ENCODE results near the gene EXOSC9.

EXOSC9 gene

DNA sequence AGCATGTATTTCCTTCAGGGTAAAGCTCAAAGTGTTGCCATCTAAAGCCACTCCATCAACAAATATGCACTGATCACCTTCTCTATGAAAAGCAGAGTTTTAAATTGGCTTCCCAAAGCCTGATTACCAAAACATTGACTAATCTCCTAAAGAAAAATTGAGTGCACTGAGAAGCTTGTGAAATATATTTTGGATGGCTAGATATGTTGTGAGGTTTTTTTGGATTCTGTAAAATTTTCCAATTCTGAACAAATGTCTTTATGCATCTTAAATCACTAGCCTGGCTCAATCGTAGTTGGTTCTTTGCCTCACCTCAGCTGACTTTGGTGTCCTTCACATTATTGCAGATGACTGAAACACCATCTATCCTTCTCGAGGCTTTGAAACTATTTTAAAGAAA is 14.9 kb upstream of the EXOSC9 start:
- Histone ChIP-seq H3K4me1 (ENCODE audit: control insufficient read depth, insufficient read depth, low read length, poor library complexity, severe bottlenecking) (no peaks in the 10 kb centered on the region), H3K9me3 (ENCODE audit: control insufficient read depth, low read length) (peaks cover 5% of the 10 kb centered on the region), H3K27me3 (replicated peaks; ENCODE audit: control insufficient read depth, insufficient read depth, low read length, poor library complexity, severe bottlenecking) (no peaks in the 10 kb centered on the region), H3K36me3 (ENCODE audit: control insufficient read depth, insufficient read depth, low read length) (no peaks in the 10 kb centered on the region), H3K4me3 (ENCODE audit: insufficient read depth, low read depth, low read length, poor library complexity, severe bottlenecking) (no peak overlapping the region), H3K27ac (ENCODE audit: insufficient read depth, low read length, poor library complexity, severe bottlenecking) (no peak overlapping the region)
- DNase-seq, result no peak

DNA sequence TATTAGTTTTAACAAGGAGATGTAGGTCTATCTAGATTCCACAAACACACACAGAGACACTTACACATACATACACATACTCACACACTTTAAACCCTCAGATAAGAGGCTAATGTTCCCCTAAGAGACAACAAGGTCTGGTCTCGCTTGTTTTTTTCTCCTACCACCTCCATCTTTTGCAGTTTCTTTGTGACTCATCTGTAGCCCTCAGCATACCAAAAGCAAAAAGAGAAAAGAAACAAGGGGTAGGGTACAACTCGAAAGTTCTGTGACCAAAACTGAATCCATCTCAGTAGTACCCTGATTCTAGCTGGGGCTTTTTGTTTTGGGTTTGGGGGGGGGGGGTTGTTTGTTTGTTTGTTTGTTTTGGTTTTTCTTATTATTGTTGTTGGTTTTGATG is 12.2 kb upstream of the EXOSC9 start:
- H3K36me3 ChIP-seq (ENCODE audit: control insufficient read depth, insufficient read depth, low read length), result no peaks in the 10 kb centered on the region
- peaks cover 5% of the 10 kb centered on the region for H3K9me3 ChIP-seq (ENCODE audit: control insufficient read depth, low read length)
- DNase-seq, result no peak
- no peaks in the 10 kb centered on the region for H3K4me1 ChIP-seq (ENCODE audit: control insufficient read depth, insufficient read depth, low read length, poor library complexity, severe bottlenecking)
- no peak overlapping the region for H3K27ac ChIP-seq (ENCODE audit: insufficient read depth, low read length, poor library complexity, severe bottlenecking)
- no peaks in the 10 kb centered on the region for H3K27me3 ChIP-seq (replicated peaks; ENCODE audit: control insufficient read depth, insufficient read depth, low read length, poor library complexity, severe bottlenecking)
- no peak overlapping the region for H3K4me3 ChIP-seq (ENCODE audit: insufficient read depth, low read depth, low read length, poor library complexity, severe bottlenecking)

DNA sequence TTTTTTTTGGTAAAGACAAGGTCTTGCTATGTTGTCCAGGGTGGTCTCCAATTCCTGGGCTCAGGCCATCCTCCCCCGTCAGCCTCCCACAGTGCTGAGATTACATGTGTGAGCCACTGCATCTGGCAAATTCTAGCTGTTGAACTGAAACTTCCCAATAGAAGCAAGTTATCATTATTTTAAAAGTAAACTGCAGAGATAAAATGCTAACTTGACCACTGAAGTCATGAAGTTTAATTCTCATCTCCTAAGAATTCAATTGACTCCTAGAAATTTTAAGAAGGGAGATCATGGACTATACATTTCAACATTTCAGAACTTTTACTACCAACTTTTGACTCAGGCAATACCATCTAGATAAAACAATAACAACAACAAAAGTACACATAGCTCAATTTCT is 11.7 kb upstream of the EXOSC9 start:
- Histone ChIP-seq H3K9me3 (ENCODE audit: control insufficient read depth, low read length) (no peaks in the 10 kb centered on the region), H3K27me3 (replicated peaks; ENCODE audit: control insufficient read depth, insufficient read depth, low read length, poor library complexity, severe bottlenecking) (no peaks in the 10 kb centered on the region), H3K27ac (ENCODE audit: insufficient read depth, low read length, poor library complexity, severe bottlenecking) (no peak overlapping the region), H3K4me3 (ENCODE audit: insufficient read depth, low read depth, low read length, poor library complexity, severe bottlenecking) (no peak overlapping the region), H3K36me3 (ENCODE audit: control insufficient read depth, insufficient read depth, low read length) (no peaks in the 10 kb centered on the region), H3K4me1 (ENCODE audit: control insufficient read depth, insufficient read depth, low read length, poor library complexity, severe bottlenecking) (no peaks in the 10 kb centered on the region)
- DNase-seq, result no peak

DNA sequence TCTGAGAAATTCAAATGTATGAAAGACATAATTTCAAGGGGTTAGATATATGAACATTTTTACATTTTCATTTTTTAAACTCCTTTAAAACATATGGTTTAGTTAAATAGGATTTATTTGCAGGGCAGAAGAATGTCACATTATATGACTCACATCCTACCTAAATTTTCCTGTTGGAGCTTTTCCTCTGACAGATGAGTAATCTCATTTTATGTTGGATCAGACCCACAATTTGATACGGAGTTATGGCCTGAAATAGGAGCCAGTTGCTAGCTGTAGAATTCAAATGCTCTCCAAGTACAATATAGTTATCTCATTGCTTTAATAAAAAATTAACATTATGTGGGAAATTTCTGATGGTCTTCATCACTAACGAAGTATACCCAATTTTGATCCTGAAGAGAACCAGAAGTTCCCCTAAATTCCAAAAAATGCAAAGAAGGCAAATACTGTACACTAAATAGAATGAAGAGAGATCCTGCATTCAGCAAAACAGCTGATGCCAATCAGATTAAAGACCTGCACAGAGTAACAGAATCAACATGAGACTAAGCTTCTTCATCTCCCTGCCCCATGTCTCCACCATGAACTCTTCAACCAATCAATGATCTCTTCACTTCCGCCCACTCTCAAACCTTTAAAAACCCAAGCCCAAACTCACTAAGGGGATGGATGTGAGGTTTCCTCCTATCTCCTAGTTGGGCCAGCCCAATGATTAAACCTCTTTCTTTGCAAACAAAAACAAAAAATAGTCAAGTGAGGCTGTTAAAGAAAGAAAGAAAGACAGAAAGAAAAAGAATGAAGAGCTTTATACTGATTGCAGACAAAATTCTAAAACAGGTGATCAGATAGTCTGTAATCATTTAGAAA is 10.9 kb upstream of the EXOSC9 start:
- DNase-seq, result no peak
- Histone ChIP-seq H3K27me3 (replicated peaks; ENCODE audit: control insufficient read depth, insufficient read depth, low read length, poor library complexity, severe bottlenecking) (no peaks in the 10 kb centered on the region), H3K9me3 (ENCODE audit: control insufficient read depth, low read length) (no peaks in the 10 kb centered on the region), H3K4me3 (ENCODE audit: insufficient read depth, low read depth, low read length, poor library complexity, severe bottlenecking) (no peak overlapping the region), H3K27ac (ENCODE audit: insufficient read depth, low read length, poor library complexity, severe bottlenecking) (no peak overlapping the region), H3K4me1 (ENCODE audit: control insufficient read depth, insufficient read depth, low read length, poor library complexity, severe bottlenecking) (no peaks in the 10 kb centered on the region), H3K36me3 (ENCODE audit: control insufficient read depth, insufficient read depth, low read length) (no peaks in the 10 kb centered on the region)

DNA sequence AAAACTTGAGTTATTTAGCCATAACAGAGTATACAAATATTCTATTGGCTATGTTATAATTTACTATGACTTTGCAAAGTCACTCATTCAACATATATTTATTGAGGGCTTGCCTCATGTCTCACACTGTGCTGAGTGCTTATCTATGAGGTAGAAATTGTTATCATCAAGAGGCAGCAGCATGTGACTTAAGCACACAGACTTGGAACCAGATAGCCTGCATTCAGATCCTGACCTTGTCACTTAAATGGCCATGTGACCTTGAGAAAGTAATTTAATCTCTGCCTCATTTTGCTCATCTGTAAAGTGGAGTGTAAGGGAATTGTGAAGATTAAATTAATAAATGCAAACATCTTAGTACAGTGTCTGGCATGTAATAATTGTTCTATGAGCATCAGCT is 10.1 kb upstream of the EXOSC9 start:
- no peak overlapping the region for H3K27ac ChIP-seq (ENCODE audit: insufficient read depth, low read length, poor library complexity, severe bottlenecking)
- H3K4me1 ChIP-seq (ENCODE audit: control insufficient read depth, insufficient read depth, low read length, poor library complexity, severe bottlenecking), result no peaks in the 10 kb centered on the region
- no peak for DNase-seq
- no peak overlapping the region for H3K4me3 ChIP-seq (ENCODE audit: insufficient read depth, low read depth, low read length, poor library complexity, severe bottlenecking)
- H3K27me3 ChIP-seq (replicated peaks; ENCODE audit: control insufficient read depth, insufficient read depth, low read length, poor library complexity, severe bottlenecking), result no peaks in the 10 kb centered on the region
- no peaks in the 10 kb centered on the region for H3K9me3 ChIP-seq (ENCODE audit: control insufficient read depth, low read length)
- no peaks in the 10 kb centered on the region for H3K36me3 ChIP-seq (ENCODE audit: control insufficient read depth, insufficient read depth, low read length)

DNA sequence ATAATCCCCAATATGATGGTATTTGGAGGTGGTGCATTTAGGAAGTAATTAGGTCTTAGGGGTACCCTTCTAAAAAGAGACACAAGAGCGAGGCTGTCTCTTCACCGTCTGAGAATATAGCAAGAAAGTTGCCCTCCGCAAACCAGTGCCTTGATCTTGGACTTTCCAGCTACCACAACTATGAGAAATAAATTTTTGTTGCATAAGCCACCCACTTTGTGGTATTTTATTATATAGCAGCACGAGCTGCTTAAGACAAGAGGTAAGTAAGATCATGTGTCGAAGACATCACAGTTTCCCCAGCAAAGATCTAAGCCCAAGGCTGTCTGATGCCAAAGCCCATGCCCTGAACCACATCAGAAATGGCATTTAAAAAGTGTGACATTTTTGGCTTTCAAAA is 9.6 kb upstream of the EXOSC9 start:
- no peak for DNase-seq
- no peak overlapping the region for H3K27ac ChIP-seq (ENCODE audit: insufficient read depth, low read length, poor library complexity, severe bottlenecking)
- no peaks in the 10 kb centered on the region for H3K36me3 ChIP-seq (ENCODE audit: control insufficient read depth, insufficient read depth, low read length)
- H3K9me3 ChIP-seq (ENCODE audit: control insufficient read depth, low read length), result no peaks in the 10 kb centered on the region
- no peaks in the 10 kb centered on the region for H3K4me1 ChIP-seq (ENCODE audit: control insufficient read depth, insufficient read depth, low read length, poor library complexity, severe bottlenecking)
- no peak overlapping the region for H3K4me3 ChIP-seq (ENCODE audit: insufficient read depth, low read depth, low read length, poor library complexity, severe bottlenecking)
- no peaks in the 10 kb centered on the region for H3K27me3 ChIP-seq (replicated peaks; ENCODE audit: control insufficient read depth, insufficient read depth, low read length, poor library complexity, severe bottlenecking)

DNA sequence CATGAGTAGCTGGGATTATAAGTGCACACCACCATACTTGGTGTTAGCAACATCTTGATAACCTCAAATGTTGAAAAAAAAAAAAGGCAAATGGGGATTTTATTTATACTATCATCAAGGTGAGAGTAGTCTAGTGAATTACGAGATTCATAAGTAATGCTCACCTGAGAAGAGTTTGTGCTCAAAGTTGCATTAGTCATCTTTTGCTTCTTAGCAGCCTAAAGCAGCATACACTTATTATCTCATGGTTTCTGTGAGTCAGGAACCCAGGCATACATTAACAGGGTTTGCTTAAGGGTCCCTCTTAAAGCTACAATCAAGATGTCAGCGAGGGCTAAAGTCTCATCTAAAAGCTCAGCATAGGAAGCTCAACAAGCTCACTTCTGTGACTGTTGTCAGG is 8.2 kb upstream of the EXOSC9 start:
- no peak overlapping the region for H3K27ac ChIP-seq (ENCODE audit: insufficient read depth, low read length, poor library complexity, severe bottlenecking)
- H3K36me3 ChIP-seq (ENCODE audit: control insufficient read depth, insufficient read depth, low read length), result no peaks in the 10 kb centered on the region
- no peaks in the 10 kb centered on the region for H3K4me1 ChIP-seq (ENCODE audit: control insufficient read depth, insufficient read depth, low read length, poor library complexity, severe bottlenecking)
- H3K27me3 ChIP-seq (replicated peaks; ENCODE audit: control insufficient read depth, insufficient read depth, low read length, poor library complexity, severe bottlenecking), result no peaks in the 10 kb centered on the region
- DNase-seq, result no peak
- no peak overlapping the region for H3K4me3 ChIP-seq (ENCODE audit: insufficient read depth, low read depth, low read length, poor library complexity, severe bottlenecking)
- no peaks in the 10 kb centered on the region for H3K9me3 ChIP-seq (ENCODE audit: control insufficient read depth, low read length)

DNA sequence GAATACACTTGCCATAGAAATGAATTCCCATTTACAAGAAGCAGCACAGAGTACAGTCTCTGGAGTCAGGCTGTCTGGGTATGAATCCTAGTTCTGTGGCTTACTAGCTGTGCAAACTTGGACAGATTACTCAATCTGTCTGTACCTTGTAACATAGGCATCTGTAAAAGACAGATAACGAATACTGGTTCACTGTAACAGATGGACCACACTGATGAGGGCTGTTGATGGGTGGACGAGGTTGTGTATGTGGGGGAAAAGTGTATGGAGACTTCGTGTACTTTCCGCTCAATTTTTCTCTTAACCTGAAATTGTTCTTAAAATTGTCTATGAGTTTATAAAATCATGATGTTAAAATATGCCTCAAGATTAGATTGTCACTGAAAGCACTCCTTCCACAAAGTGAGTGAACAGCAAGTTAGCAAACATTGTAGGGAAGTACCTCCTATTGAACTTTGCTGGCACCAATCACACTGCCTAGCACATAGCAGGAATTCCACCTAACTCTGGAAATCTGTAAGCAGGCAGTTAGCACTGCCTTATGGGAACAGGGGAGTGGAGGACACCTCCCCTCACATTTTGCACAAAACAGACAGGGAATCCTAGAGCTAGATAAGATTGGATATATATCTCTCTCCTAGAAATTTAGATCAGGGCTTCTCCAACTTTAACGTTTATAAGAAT is 6.5 kb upstream of the EXOSC9 start:
- H3K4me1 ChIP-seq (ENCODE audit: control insufficient read depth, insufficient read depth, low read length, poor library complexity, severe bottlenecking), result no peaks in the 10 kb centered on the region
- no peaks in the 10 kb centered on the region for H3K27me3 ChIP-seq (replicated peaks; ENCODE audit: control insufficient read depth, insufficient read depth, low read length, poor library complexity, severe bottlenecking)
- H3K36me3 ChIP-seq (ENCODE audit: control insufficient read depth, insufficient read depth, low read length), result no peaks in the 10 kb centered on the region
- no peak overlapping the region for H3K4me3 ChIP-seq (ENCODE audit: insufficient read depth, low read depth, low read length, poor library complexity, severe bottlenecking)
- no peak overlapping the region for H3K27ac ChIP-seq (ENCODE audit: insufficient read depth, low read length, poor library complexity, severe bottlenecking)
- DNase-seq, result no peak
- no peaks in the 10 kb centered on the region for H3K9me3 ChIP-seq (ENCODE audit: control insufficient read depth, low read length)

DNA sequence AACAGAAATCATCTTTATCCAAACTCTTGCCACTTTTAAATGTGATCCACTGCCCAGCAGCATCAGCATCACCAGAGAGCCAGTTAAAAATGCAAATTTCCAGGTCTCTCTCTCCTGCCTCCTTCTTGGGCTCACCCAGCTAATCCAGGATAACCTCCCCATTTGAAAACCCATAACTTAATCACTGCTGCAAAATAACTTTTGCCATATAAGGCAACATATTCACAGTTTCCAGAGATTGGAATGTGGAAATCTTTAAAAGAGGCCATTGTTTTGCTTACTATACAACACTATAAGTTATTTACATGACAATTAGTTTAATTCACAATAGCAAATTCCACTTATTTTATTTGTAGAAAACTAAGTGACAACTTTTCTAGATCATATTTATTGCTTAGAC is 4.8 kb upstream of the EXOSC9 start:
- DNase-seq, result no peak
- no peaks in the 10 kb centered on the region for H3K4me1 ChIP-seq (ENCODE audit: control insufficient read depth, insufficient read depth, low read length, poor library complexity, severe bottlenecking)
- H3K4me3 ChIP-seq (ENCODE audit: insufficient read depth, low read depth, low read length, poor library complexity, severe bottlenecking), result no peak overlapping the region
- H3K9me3 ChIP-seq (ENCODE audit: control insufficient read depth, low read length), result no peaks in the 10 kb centered on the region
- no peaks in the 10 kb centered on the region for H3K36me3 ChIP-seq (ENCODE audit: control insufficient read depth, insufficient read depth, low read length)
- H3K27ac ChIP-seq (ENCODE audit: insufficient read depth, low read length, poor library complexity, severe bottlenecking), result no peak overlapping the region
- no peaks in the 10 kb centered on the region for H3K27me3 ChIP-seq (replicated peaks; ENCODE audit: control insufficient read depth, insufficient read depth, low read length, poor library complexity, severe bottlenecking)

DNA sequence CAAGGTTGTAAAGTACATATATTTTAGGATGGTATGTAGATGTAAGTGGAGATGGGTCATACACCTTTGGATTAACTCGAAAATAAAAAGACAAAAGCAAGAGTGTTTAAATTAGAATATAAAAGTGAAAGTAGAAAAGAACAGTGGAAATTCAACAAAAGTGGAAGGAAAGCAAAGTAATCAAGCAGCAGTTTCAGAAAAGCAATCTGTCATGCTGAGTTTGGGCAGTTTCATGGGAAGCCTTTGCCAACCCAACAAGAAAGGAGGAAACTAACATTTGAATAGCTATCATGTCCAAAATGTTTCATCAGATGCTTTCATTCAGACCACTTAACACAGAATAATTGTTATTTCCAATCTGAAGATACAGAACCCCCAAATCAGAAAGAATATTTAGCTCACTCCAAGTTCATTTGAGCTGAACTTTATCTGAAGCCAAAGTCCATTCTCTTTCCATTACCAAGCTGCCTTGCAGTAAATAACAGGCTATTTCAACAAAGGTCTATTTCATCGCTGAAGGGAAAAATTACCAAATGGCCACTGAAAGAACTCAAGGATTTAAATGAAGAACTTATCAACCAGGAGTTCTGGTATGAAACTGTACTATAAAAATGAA is 1.8 kb upstream of the EXOSC9 start:
- H3K4me1 ChIP-seq (ENCODE audit: control insufficient read depth, insufficient read depth, low read length, poor library complexity, severe bottlenecking), result no peaks in the 10 kb centered on the region
- no peak for DNase-seq
- no peak overlapping the region for H3K4me3 ChIP-seq (ENCODE audit: insufficient read depth, low read depth, low read length, poor library complexity, severe bottlenecking)
- H3K27ac ChIP-seq (ENCODE audit: insufficient read depth, low read length, poor library complexity, severe bottlenecking), result no peak overlapping the region
- no peaks in the 10 kb centered on the region for H3K9me3 ChIP-seq (ENCODE audit: control insufficient read depth, low read length)
- peaks cover 9% of the 10 kb centered on the region for H3K36me3 ChIP-seq (ENCODE audit: control insufficient read depth, insufficient read depth, low read length)
- H3K27me3 ChIP-seq (replicated peaks; ENCODE audit: control insufficient read depth, insufficient read depth, low read length, poor library complexity, severe bottlenecking), result no peaks in the 10 kb centered on the region
